Fibroblast of pulmonary artery (primary cell): ENCODE data around the gene LSM14B.

Experiments used
- DNase-seq: peaks from one replicate; pipeline ENCODE4 v3.0.0-alpha.2; 2010; ENCODE audit warnings: low read depth
- H3K4me3 ChIP-seq: replicated peaks from 2 replicates; pipeline ENCODE4 v1.5.1; 2011; ENCODE audit warnings: low read depth, mild to moderate bottlenecking, control low read depth, low read length, moderate library complexity
- TF ChIP-seq, protein P1 (sequence below): IDR thresholded peaks from 2 replicates; pipeline ENCODE4 v1.5.1; 2011; ENCODE audit warnings: mild to moderate bottlenecking, control low read depth, low read length, inconsistent platforms; ENCODE audit errors: missing control alignments

LSM14B gene

GRCh38 chr20:62168061-62168460 lies 45.8 kb downstream of the LSM14B start:
- H3K4me3 ChIP-seq = no peak overlapping the region
- DNase-seq = no peak
- TF ChIP-seq, protein P1, sequence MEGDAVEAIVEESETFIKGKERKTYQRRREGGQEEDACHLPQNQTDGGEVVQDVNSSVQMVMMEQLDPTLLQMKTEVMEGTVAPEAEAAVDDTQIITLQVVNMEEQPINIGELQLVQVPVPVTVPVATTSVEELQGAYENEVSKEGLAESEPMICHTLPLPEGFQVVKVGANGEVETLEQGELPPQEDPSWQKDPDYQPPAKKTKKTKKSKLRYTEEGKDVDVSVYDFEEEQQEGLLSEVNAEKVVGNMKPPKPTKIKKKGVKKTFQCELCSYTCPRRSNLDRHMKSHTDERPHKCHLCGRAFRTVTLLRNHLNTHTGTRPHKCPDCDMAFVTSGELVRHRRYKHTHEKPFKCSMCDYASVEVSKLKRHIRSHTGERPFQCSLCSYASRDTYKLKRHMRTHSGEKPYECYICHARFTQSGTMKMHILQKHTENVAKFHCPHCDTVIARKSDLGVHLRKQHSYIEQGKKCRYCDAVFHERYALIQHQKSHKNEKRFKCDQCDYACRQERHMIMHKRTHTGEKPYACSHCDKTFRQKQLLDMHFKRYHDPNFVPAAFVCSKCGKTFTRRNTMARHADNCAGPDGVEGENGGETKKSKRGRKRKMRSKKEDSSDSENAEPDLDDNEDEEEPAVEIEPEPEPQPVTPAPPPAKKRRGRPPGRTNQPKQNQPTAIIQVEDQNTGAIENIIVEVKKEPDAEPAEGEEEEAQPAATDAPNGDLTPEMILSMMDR = no peak

DNA sequence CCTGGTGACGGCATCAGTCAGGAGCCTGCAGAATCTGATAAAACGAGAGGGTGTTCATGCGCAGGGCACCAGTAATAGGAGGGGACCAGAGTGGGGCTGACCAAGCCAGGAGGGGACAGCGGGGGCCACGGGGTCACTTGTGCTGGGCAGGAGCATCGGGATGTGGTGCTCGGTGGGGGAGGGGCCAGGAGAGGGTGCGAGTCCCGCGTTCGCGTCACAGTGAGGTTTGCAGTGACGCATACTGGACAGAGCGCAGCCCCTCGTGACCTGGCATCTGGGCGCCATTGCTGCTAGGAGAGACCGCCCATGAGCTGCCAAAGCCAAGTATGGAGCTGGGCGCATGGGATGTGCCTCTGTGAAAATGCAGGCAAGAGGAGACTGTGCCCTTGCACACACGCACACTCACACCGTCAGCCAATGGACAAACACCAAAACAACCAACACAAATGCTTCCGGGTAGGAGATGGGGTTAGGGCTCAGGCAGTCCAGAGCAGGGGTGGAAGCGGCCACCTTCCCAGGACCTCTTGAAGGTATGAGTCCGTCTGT lies 46.7 kb downstream of the LSM14B start:
- H3K4me3 ChIP-seq = no peak overlapping the region
- no peak for DNase-seq
- TF ChIP-seq, protein P1 = no peak

DNA sequence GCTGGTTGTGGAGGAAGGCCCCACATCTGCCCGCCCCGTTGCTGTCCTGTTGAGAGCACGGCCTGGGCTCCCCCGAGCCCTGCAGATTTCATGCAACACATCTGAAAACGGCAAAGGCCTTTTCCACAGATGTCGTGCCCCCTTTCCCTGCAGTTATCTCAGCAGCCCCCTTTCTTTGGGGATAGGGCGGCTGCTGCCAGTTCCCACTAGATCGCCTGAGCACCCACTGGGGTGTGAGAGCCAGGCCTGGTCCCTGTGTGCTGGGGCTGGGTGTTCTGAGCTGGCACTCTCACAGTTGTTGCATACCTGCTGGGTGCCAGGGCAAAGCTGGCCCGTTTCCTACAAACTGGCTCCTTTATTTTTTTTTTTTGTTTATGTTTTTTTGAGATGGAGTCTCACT lies 48.3 kb downstream of the LSM14B start:
- no peak overlapping the region for H3K4me3 ChIP-seq
- TF ChIP-seq, protein P1 = no peak

DNA sequence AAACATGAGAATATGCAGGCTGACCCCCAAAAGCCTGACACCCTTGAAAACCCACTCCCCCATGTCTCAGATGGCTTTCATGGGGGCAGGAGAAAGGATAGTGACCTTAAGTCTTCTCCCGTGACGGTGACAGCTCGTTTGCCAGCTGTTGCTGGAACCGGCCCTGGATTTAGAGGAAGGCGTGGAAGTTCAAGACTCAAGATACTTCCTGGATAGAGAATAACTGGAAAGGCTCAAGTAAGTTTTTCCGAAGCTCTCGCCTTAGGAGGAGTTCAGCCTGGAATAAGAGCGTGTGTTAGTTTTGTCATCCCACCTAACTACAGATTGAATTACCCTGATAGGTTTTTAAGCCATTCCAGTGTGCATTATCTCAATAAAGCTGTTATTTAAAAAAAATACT lies 49.0 kb downstream of the LSM14B start:
- DNase-seq = no peak
- TF ChIP-seq, protein P1 = no peak
- H3K4me3 ChIP-seq = no peak overlapping the region

More for the DNA sequence above, 48.3 kb downstream of the LSM14B start:
- DNase-seq = no peak

GRCh38 chr20:62172666-62173065 lies 50.4 kb downstream of the LSM14B start:
- H3K4me3 ChIP-seq = no peak overlapping the region
- TF ChIP-seq, protein P1 = no peak
- DNase-seq = no peak

GRCh38 chr20:62174021-62174804 lies 51.9 kb downstream of the LSM14B start:
- DNase-seq = no peak
- TF ChIP-seq, protein P1 = no peak
- no peak overlapping the region for H3K4me3 ChIP-seq
